HCT116 (cell line): ENCODE results near the gene EYA3.

Experiments used
- CTCF ChIP-seq, 3 experiments: fragments of 200-600 bp in 1 of 3; sonication (generic) in 1 of 3; IDR thresholded peaks in 2 of 3; conservative IDR thresholded peaks in 1 of 3; 2 replicates each; pipeline ENCODE4 v1.5.1; 2012 to 2017; ENCODE audit warnings: low read depth in 2 of 3, low read length in 2 of 3, antibody characterized with exemption in 1 of 3, borderline replicate concordance in 1 of 3, control low read depth in 1 of 3, mild to moderate bottlenecking in 1 of 3, mixed read lengths in 1 of 3, mixed run types in 1 of 3, moderate library complexity in 1 of 3; ENCODE audit not compliant: insufficient read depth in 1 of 3
- ELF1 ChIP-seq: IDR thresholded peaks from 2 replicates; pipeline ENCODE4 v1.6.1; 2012; ENCODE audit warnings: low read depth, borderline replicate concordance
- EZH2phosphoT487 ChIP-seq: fragments of 200-600 bp; IDR thresholded peaks from 2 replicates; pipeline ENCODE4 v1.6.1; 2018; ENCODE audit warnings: antibody characterized with exemption, borderline replicate concordance
- POLR2A ChIP-seq: IDR thresholded peaks from 2 replicates; pipeline ENCODE4 v1.7.0; 2011; ENCODE audit warnings: borderline replicate concordance; ENCODE audit not compliant: insufficient read depth, insufficient read length; ENCODE audit errors: extremely low read depth
- REST ChIP-seq: IDR thresholded peaks from 2 replicates; pipeline ENCODE4 v1.6.1; 2012; ENCODE audit warnings: low read depth
- SIN3A ChIP-seq: IDR thresholded peaks from 2 replicates; pipeline ENCODE4 v1.6.1; 2012; ENCODE audit warnings: low read depth
- ZNF274 ChIP-seq: fragments of 200-500 bp; sonication (Bioruptor generic); IDR thresholded peaks from 2 replicates; pipeline ENCODE4 v1.6.1; 2014; ENCODE audit warnings: mild to moderate bottlenecking, low read depth, low read length, inconsistent platforms

- no peak for TF ChIP-seq CTCF (IDR thresholded peaks at IDR 0.05 in 2 of 3, conservative IDR thresholded peaks at IDR 0.05 in 1 of 3; ENCODE audit: borderline replicate concordance in 1 of 3, insufficient read depth in 1 of 3, low read depth in 2 of 3, low read length in 2 of 3)
- TF ChIP-seq ELF1 = no peak
- no peak for TF ChIP-seq POLR2A
- TF ChIP-seq ZNF274 = no peak
- TF ChIP-seq EZH2phosphoT487 = no peak
- TF ChIP-seq SIN3A = no peak
- TF ChIP-seq REST = no peak
Measured at GRCh38 chr1:28136922-28137613, 48.7 kb upstream of the EYA3 start.
